ENCODE measurements around the gene ANK2. TPM values are rescaled to one million over a fixed set of nuclear protein-coding genes. Genes with fewer than 3 reads are reported as not detected.

Gene ANK2
- polyA plus RNA-seq, 1 donor (not counting 4 experiments of a cell fraction or from before 2014, with no cell fraction given) = 0.22 TPM

DNA sequence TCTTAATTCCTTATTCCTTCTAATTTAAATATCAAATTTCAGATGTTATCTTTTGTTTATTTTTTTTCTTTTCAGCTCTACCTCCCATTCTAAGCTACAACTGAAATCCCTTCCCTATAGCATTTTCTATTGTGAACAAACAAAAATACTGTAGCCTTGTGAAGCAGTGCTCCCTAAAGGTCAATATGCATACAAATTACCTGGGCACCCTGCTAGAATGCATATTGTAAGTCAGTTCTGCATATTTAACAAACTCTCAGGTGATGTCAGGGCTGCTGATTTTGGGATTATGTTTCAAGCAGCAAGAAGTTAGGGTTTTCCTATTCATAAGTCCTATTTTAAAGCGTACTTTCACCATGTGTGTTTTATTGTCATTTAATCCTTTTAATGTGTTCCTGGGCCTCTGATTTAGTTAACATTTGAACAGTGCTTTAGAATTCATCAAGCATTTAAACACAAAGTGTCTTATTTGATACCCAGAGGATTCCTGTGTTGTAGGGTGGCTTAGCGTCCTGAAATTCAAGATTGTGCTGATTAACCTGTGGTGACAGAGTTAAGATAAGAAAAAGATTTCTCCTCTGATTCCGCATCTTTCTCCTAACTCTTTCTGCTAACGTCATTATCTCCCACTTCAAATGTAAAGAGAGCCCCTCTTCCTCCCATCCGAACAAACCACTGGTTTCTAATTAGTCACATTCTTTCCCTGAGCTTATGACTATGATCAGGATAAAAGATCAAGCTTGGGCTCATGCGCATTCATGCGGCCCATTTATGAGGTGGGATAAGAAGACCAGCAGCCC, 221.3 kb downstream of the ANK2 start:
- FAIRE-seq = no peak
- H3K27ac ChIP-seq (ENCODE audit: control insufficient read depth, insufficient read depth, low read length) = no peak overlapping the region

DNA sequence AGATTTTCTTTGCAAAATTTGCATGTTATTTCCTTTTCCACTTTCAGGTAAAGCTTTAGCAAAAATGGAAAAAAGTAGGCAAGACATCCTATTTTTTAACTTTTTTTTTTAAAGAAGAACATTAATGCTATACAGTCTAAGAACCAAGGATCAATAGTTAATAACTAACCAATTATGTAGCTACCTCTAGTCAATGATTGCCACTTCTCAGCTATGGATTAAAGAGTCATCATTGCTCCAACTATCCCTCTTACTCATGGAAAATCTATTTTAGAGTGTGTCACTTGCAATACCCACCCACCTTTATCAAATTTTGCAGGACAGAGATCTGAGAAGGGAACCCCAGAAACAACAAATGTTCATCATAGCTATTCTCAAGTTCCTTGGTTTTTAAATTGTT, 223.1 kb downstream of the ANK2 start:
- Histone ChIP-seq H3K9ac (ENCODE audit: control insufficient read depth, extremely low read depth, insufficient read depth, low read length) (no peak overlapping the region), H2AFZ (ENCODE audit: control insufficient read depth, low read length) (no peak overlapping the region), H3K4me3 (ENCODE audit: control insufficient read depth in 2 of 3, extremely low read depth in 1 of 3, insufficient read depth in 2 of 3, low read depth in 1 of 3, low read length in 3 of 3) (no peak overlapping the region), H3K27ac (ENCODE audit: control insufficient read depth, insufficient read depth, low read length) (no peak overlapping the region), H3K4me2 (ENCODE audit: control insufficient read depth, extremely low read depth, insufficient read depth, low read depth, low read length) (no peak overlapping the region), H3K36me3 (ENCODE audit: control insufficient read depth in 2 of 2, extremely low read depth in 1 of 2, insufficient read depth in 2 of 2, low read length in 2 of 2) (no peaks in the 10 kb centered on the region), H3K27me3 (ENCODE audit: control insufficient read depth, extremely low read depth, insufficient read depth, low read length) (peaks cover 8% of the 10 kb centered on the region), H3K9me1 (ENCODE audit: control insufficient read depth, extremely low read depth, insufficient read depth, low read length) (no peaks in the 10 kb centered on the region), H4K20me1 (ENCODE audit: control insufficient read depth, extremely low read depth, insufficient read depth, low read length) (no peaks in the 10 kb centered on the region), H3K79me2 (ENCODE audit: control insufficient read depth, insufficient read depth, low read length) (no peaks in the 10 kb centered on the region), H3K4me1 (ENCODE audit: control insufficient read depth, extremely low read depth, insufficient read depth, low read length) (no peaks in the 10 kb centered on the region), H3K9me3 (ENCODE audit: control insufficient read depth, low read depth, low read length) (no peaks in the 10 kb centered on the region)
- TF ChIP-seq, protein P1, sequence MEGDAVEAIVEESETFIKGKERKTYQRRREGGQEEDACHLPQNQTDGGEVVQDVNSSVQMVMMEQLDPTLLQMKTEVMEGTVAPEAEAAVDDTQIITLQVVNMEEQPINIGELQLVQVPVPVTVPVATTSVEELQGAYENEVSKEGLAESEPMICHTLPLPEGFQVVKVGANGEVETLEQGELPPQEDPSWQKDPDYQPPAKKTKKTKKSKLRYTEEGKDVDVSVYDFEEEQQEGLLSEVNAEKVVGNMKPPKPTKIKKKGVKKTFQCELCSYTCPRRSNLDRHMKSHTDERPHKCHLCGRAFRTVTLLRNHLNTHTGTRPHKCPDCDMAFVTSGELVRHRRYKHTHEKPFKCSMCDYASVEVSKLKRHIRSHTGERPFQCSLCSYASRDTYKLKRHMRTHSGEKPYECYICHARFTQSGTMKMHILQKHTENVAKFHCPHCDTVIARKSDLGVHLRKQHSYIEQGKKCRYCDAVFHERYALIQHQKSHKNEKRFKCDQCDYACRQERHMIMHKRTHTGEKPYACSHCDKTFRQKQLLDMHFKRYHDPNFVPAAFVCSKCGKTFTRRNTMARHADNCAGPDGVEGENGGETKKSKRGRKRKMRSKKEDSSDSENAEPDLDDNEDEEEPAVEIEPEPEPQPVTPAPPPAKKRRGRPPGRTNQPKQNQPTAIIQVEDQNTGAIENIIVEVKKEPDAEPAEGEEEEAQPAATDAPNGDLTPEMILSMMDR (optimal IDR thresholded peaks at IDR 0.05 in 1 of 3, IDR thresholded peaks at IDR 0.05 in 1 of 3, conservative IDR thresholded peaks at IDR 0.05 in 1 of 3; ENCODE audit: extremely low read depth in 1 of 3, insufficient read depth in 2 of 3, low read length in 3 of 3) = no peak
- no peak for TF ChIP-seq EZH2 (IDR thresholded peaks at IDR 0.05; ENCODE audit: low read length)
- dilution Hi-C loops (cut with MboI; ENCODE audit: extremely low pct_ligation_motif_present, low sequenced_read_pairs) = no loop called here
- FAIRE-seq (no peak), DNase-seq (ENCODE audit: low read depth, low spot score) (no peak)

More for the DNA sequence above, 221.3 kb downstream of the ANK2 start:
- TF ChIP-seq, protein P1 (optimal IDR thresholded peaks at IDR 0.05 in 1 of 3, IDR thresholded peaks at IDR 0.05 in 1 of 3, conservative IDR thresholded peaks at IDR 0.05 in 1 of 3; ENCODE audit: extremely low read depth in 1 of 3, insufficient read depth in 2 of 3, low read length in 3 of 3) = no peak
- TF ChIP-seq EZH2 (IDR thresholded peaks at IDR 0.05; ENCODE audit: low read length) = no peak
- H3K79me2 ChIP-seq (ENCODE audit: control insufficient read depth, insufficient read depth, low read length) = no peaks in the 10 kb centered on the region
- no peaks in the 10 kb centered on the region for H3K9me1 ChIP-seq (ENCODE audit: control insufficient read depth, extremely low read depth, insufficient read depth, low read length)
- H2AFZ ChIP-seq (ENCODE audit: control insufficient read depth, low read length) = no peak overlapping the region
- H3K4me1 ChIP-seq (ENCODE audit: control insufficient read depth, extremely low read depth, insufficient read depth, low read length) = no peaks in the 10 kb centered on the region
- no peak for DNase-seq (ENCODE audit: low read depth, low spot score)
- H3K4me2 ChIP-seq (ENCODE audit: control insufficient read depth, extremely low read depth, insufficient read depth, low read depth, low read length) = no peak overlapping the region
- H3K9ac ChIP-seq (ENCODE audit: control insufficient read depth, extremely low read depth, insufficient read depth, low read length) = no peak overlapping the region
- peaks cover 8% of the 10 kb centered on the region for H3K27me3 ChIP-seq (ENCODE audit: control insufficient read depth, extremely low read depth, insufficient read depth, low read length)
- H3K9me3 ChIP-seq (ENCODE audit: control insufficient read depth, low read depth, low read length) = no peaks in the 10 kb centered on the region
- no peak overlapping the region for H3K4me3 ChIP-seq (ENCODE audit: control insufficient read depth in 2 of 3, extremely low read depth in 1 of 3, insufficient read depth in 2 of 3, low read depth in 1 of 3, low read length in 3 of 3)
- dilution Hi-C loops (cut with MboI; ENCODE audit: extremely low pct_ligation_motif_present, low sequenced_read_pairs) = no loop called here
- no peaks in the 10 kb centered on the region for H3K36me3 ChIP-seq (ENCODE audit: control insufficient read depth in 2 of 2, extremely low read depth in 1 of 2, insufficient read depth in 2 of 2, low read length in 2 of 2)
- H4K20me1 ChIP-seq (ENCODE audit: control insufficient read depth, extremely low read depth, insufficient read depth, low read length) = no peaks in the 10 kb centered on the region
